Ishikawa (cell line): ENCODE measurements around the gene HRK.

Experiments
- CEBPB ChIP-seq: IDR thresholded peaks from 2 replicates; pipeline ENCODE4 v1.6.1; 2012
- CREB1 ChIP-seq: IDR thresholded peaks from 2 replicates; pipeline ENCODE4 v1.6.1; 2012; ENCODE audit warnings: low read depth
- EGR1 ChIP-seq: IDR thresholded peaks from 2 replicates; pipeline ENCODE4 v1.6.1; 2012
- EP300 ChIP-seq: IDR thresholded peaks from 2 replicates; pipeline ENCODE4 v1.6.1; 2012; ENCODE audit warnings: borderline replicate concordance
- FOXM1 ChIP-seq: IDR thresholded peaks from 2 replicates; pipeline ENCODE4 v1.6.1; 2012; ENCODE audit warnings: low read depth, borderline replicate concordance
- MAX ChIP-seq: IDR thresholded peaks from 2 replicates; pipeline ENCODE4 v1.6.1; 2012
- NFIC ChIP-seq: IDR thresholded peaks from 2 replicates; pipeline ENCODE4 v1.6.1; 2012
- RAD21 ChIP-seq: IDR thresholded peaks from 2 replicates; pipeline ENCODE4 v1.6.1; 2012; ENCODE audit warnings: low read depth
- REST ChIP-seq: IDR thresholded peaks from 2 replicates; pipeline ENCODE4 v1.6.1; 2012; ENCODE audit warnings: low read depth, mild to moderate bottlenecking
- TAF1 ChIP-seq: IDR thresholded peaks from 2 replicates; pipeline ENCODE4 v1.6.1; 2012; ENCODE audit warnings: low read depth, mild to moderate bottlenecking
- TCF12 ChIP-seq: IDR thresholded peaks from 2 replicates; pipeline ENCODE4 v1.6.1; 2012; ENCODE audit warnings: low read depth
- TEAD4 ChIP-seq: IDR thresholded peaks from 2 replicates; pipeline ENCODE4 v1.6.1; 2012
- USF1 ChIP-seq: IDR thresholded peaks from 2 replicates; pipeline ENCODE4 v1.6.1; 2012
- YY1 ChIP-seq: IDR thresholded peaks from 2 replicates; pipeline ENCODE4 v1.6.1; 2012; ENCODE audit warnings: low read depth
- ZBTB7A ChIP-seq: IDR thresholded peaks from 2 replicates; pipeline ENCODE4 v1.6.1; 2012; ENCODE audit warnings: low read depth

The HRK gene

GRCh38 chr12:116924558-116925453 is 43.6 kb upstream of the HRK start:
- TF ChIP-seq NFIC: no peak
- no peak for TF ChIP-seq TEAD4
- no peak for TF ChIP-seq EGR1

- TF ChIP-seq TCF12 (no peak), FOXM1 (no peak), TAF1 (no peak), CREB1 (no peak), RAD21 (no peak), EGR1 (no peak), TEAD4 (no peak), CEBPB (no peak), REST (no peak), YY1 (no peak), EP300 (no peak), MAX (no peak), ZBTB7A (no peak), USF1 (no peak), NFIC (no peak)
These were observed 41.1 kb upstream of the HRK start for GRCh38 chr12:116922194-116922897.

- TF ChIP-seq CREB1 (no peak), EP300 (no peak), YY1 (no peak), TCF12 (no peak), EGR1 (no peak)
These were observed 39.7 kb upstream of the HRK start for GRCh38 chr12:116920939-116921338.

GRCh38 chr12:116919706-116920485 is 38.7 kb upstream of the HRK start:
- no peak for TF ChIP-seq EP300
- no peak for TF ChIP-seq CREB1
- TF ChIP-seq MAX: no peak
- no peak for TF ChIP-seq CEBPB
- TF ChIP-seq YY1: no peak
- TF ChIP-seq RAD21: no peak
- no peak for TF ChIP-seq TCF12
- no peak for TF ChIP-seq NFIC
- TF ChIP-seq FOXM1: no peak
- TF ChIP-seq TAF1: no peak
- TF ChIP-seq USF1: no peak
- TF ChIP-seq EGR1: no peak
- TF ChIP-seq REST: no peak
- TF ChIP-seq ZBTB7A: no peak
- no peak for TF ChIP-seq TEAD4

GRCh38 chr12:116919247-116919661 is 38.0 kb upstream of the HRK start:
- TF ChIP-seq TCF12: no peak
- TF ChIP-seq REST: no peak
- TF ChIP-seq EP300: no peak
- no peak for TF ChIP-seq EGR1
- TF ChIP-seq MAX: no peak
- no peak for TF ChIP-seq RAD21
- no peak for TF ChIP-seq ZBTB7A
- TF ChIP-seq TAF1: no peak
- no peak for TF ChIP-seq NFIC
- no peak for TF ChIP-seq FOXM1
- no peak for TF ChIP-seq CEBPB
- TF ChIP-seq YY1: no peak
- no peak for TF ChIP-seq USF1
- no peak for TF ChIP-seq CREB1
- no peak for TF ChIP-seq TEAD4
